ENCODE measurements around the gene ATP11A.

The ATP11A gene

GRCh38 chr13:112696001-112696868 is 6.4 kb downstream of the ATP11A start:
- peaks cover 13% of the 10 kb centered on the region; the same call in 1 of the 2 replicates for H3K27me3 ChIP-seq (ENCODE audit: insufficient read depth, low read length)
- no peak overlapping the region for H3K9ac ChIP-seq (ENCODE audit: low read depth, low read length)
- H3K36me3 ChIP-seq (ENCODE audit: insufficient read depth, low read depth, low read length), result no peaks in the 10 kb centered on the region
- H3K9me3 ChIP-seq (ENCODE audit: insufficient read depth, low read depth, low read length), result no peaks in the 10 kb centered on the region
- no peak overlapping the region for H3K27ac ChIP-seq (ENCODE audit: low read length)
- peaks cover 10% of the 10 kb centered on the region; the same call in 1 of the 2 replicates for H3K4me1 ChIP-seq (ENCODE audit: insufficient read depth, low read length)
- no peak overlapping the region for H3K4me3 ChIP-seq (ENCODE audit: low read length)

- H3K4me1 ChIP-seq (ENCODE audit: insufficient read depth, low read length), result peaks cover 10% of the 10 kb centered on the region; the same call in 1 of the 2 replicates
- H3K27ac ChIP-seq (ENCODE audit: low read length), result no peak overlapping the region
- H3K9me3 ChIP-seq (ENCODE audit: insufficient read depth, low read depth, low read length), result no peaks in the 10 kb centered on the region
- H3K4me3 ChIP-seq (ENCODE audit: low read length), result no peak overlapping the region
- H3K36me3 ChIP-seq (ENCODE audit: insufficient read depth, low read depth, low read length), result no peaks in the 10 kb centered on the region
- H3K9ac ChIP-seq (ENCODE audit: low read depth, low read length), result no peak overlapping the region
- H3K27me3 ChIP-seq (ENCODE audit: insufficient read depth, low read length), result peaks cover 6% of the 10 kb centered on the region; the same call in 1 of the 2 replicates
These were observed 7.1 kb downstream of the ATP11A start for GRCh38 chr13:112696869-112697465.

- Histone ChIP-seq H3K9ac (ENCODE audit: low read depth, low read length) (no peak overlapping the region), H3K9me3 (ENCODE audit: insufficient read depth, low read depth, low read length) (no peaks in the 10 kb centered on the region), H3K36me3 (ENCODE audit: insufficient read depth, low read depth, low read length) (no peaks in the 10 kb centered on the region), H3K4me1 (ENCODE audit: insufficient read depth, low read length) (peaks cover 11% of the 10 kb centered on the region), H3K27me3 (ENCODE audit: insufficient read depth, low read length) (no peaks in the 10 kb centered on the region), H3K27ac (ENCODE audit: low read length) (no peak overlapping the region), H3K4me3 (ENCODE audit: low read length) (no peak overlapping the region)
These were observed 8.2 kb downstream of the ATP11A start for GRCh38 chr13:112697756-112698655.

DNA sequence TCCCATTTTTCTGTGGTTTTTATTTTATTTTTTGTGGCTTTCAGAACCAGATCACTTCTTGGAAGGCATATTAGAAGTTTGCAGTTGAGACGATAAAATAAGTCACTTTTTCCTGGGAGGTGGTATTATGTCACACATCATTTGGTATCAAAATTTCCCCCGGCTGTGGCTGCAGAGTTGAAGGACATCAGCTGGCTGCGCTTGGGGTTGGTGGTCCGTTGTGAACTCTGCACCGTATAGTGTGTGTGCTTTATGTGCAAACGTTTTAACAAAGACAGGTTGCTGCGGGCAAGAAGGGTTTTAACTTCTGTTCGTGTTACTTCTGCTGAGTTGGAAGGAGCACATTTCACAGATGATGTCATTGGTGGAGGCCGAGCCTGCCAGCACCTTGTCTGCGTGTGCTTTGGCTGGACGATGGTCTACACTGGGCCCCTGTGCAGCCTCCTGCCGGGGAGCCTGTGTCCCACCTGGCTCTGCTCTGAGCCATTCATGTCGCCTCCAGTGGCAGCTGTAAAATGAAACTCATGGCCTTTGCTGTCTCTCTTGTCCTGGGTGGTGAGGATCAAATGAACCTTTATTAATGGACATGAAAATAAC is 9.6 kb downstream of the ATP11A start:
- H3K9me3 ChIP-seq (ENCODE audit: insufficient read depth, low read depth, low read length), result no peaks in the 10 kb centered on the region
- H3K27ac ChIP-seq (ENCODE audit: low read length), result no peak overlapping the region
- H3K4me3 ChIP-seq (ENCODE audit: low read length), result no peak overlapping the region
- peaks cover 22% of the 10 kb centered on the region for H3K4me1 ChIP-seq (ENCODE audit: insufficient read depth, low read length)
- H3K36me3 ChIP-seq (ENCODE audit: insufficient read depth, low read depth, low read length), result no peaks in the 10 kb centered on the region
- no peaks in the 10 kb centered on the region for H3K27me3 ChIP-seq (ENCODE audit: insufficient read depth, low read length)
- no peak overlapping the region for H3K9ac ChIP-seq (ENCODE audit: low read depth, low read length)

GRCh38 chr13:112700291-112701060 is 10.6 kb downstream of the ATP11A start:
- no peak overlapping the region for H3K4me3 ChIP-seq (ENCODE audit: low read length)
- H3K9me3 ChIP-seq (ENCODE audit: insufficient read depth, low read depth, low read length), result no peaks in the 10 kb centered on the region
- H3K4me1 ChIP-seq (ENCODE audit: insufficient read depth, low read length), result peaks cover 31% of the 10 kb centered on the region
- H3K9ac ChIP-seq (ENCODE audit: low read depth, low read length), result no peak overlapping the region
- no peak overlapping the region for H3K27ac ChIP-seq (ENCODE audit: low read length)
- no peaks in the 10 kb centered on the region for H3K36me3 ChIP-seq (ENCODE audit: insufficient read depth, low read depth, low read length)
- H3K27me3 ChIP-seq (ENCODE audit: insufficient read depth, low read length), result no peaks in the 10 kb centered on the region

- peaks cover 31% of the 10 kb centered on the region for H3K4me1 ChIP-seq (ENCODE audit: insufficient read depth, low read length)
- H3K36me3 ChIP-seq (ENCODE audit: insufficient read depth, low read depth, low read length), result no peaks in the 10 kb centered on the region
- no peaks in the 10 kb centered on the region for H3K9me3 ChIP-seq (ENCODE audit: insufficient read depth, low read depth, low read length)
- no peaks in the 10 kb centered on the region for H3K27me3 ChIP-seq (ENCODE audit: insufficient read depth, low read length)
- 0 out of 2 replicates have a peak overlapping the region, but pooled peaks have one; percentile 20 for H3K9ac ChIP-seq (ENCODE audit: low read depth, low read length)
- H3K27ac ChIP-seq (ENCODE audit: low read length), result no peak overlapping the region
- no peak overlapping the region for H3K4me3 ChIP-seq (ENCODE audit: low read length)
These were observed 12.6 kb downstream of the ATP11A start for GRCh38 chr13:112702341-112702985.

- Histone ChIP-seq H3K9ac (ENCODE audit: low read depth, low read length) (peak overlapping the region; percentile 20; the same call in 1 of the 2 replicates), H3K36me3 (ENCODE audit: insufficient read depth, low read depth, low read length) (no peaks in the 10 kb centered on the region), H3K4me1 (ENCODE audit: insufficient read depth, low read length) (peaks cover 31% of the 10 kb centered on the region), H3K27me3 (ENCODE audit: insufficient read depth, low read length) (no peaks in the 10 kb centered on the region), H3K9me3 (ENCODE audit: insufficient read depth, low read depth, low read length) (no peaks in the 10 kb centered on the region), H3K27ac (ENCODE audit: low read length) (no peak overlapping the region), H3K4me3 (ENCODE audit: low read length) (no peak overlapping the region)
These were observed 13.1 kb downstream of the ATP11A start for GRCh38 chr13:112702986-112703379.

- H3K9me3 ChIP-seq (ENCODE audit: insufficient read depth, low read depth, low read length), result no peaks in the 10 kb centered on the region
- peak overlapping the region; percentile 4 for H3K27ac ChIP-seq (ENCODE audit: low read length)
- H3K9ac ChIP-seq (ENCODE audit: low read depth, low read length), result peak overlapping the region; percentile 3; the same call in 1 of the 2 replicates
- H3K27me3 ChIP-seq (ENCODE audit: insufficient read depth, low read length), result no peaks in the 10 kb centered on the region
- H3K36me3 ChIP-seq (ENCODE audit: insufficient read depth, low read depth, low read length), result no peaks in the 10 kb centered on the region
- peaks cover 31% of the 10 kb centered on the region for H3K4me1 ChIP-seq (ENCODE audit: insufficient read depth, low read length)
- H3K4me3 ChIP-seq (ENCODE audit: low read length), result no peak overlapping the region
These were observed 13.8 kb downstream of the ATP11A start for GRCh38 chr13:112703449-112704284.

GRCh38 chr13:112704308-112705145 is 14.7 kb downstream of the ATP11A start:
- H3K9ac ChIP-seq (ENCODE audit: low read depth, low read length), result peak overlapping the region; percentile 1; the same call in 1 of the 2 replicates
- H3K4me1 ChIP-seq (ENCODE audit: insufficient read depth, low read length), result peaks cover 31% of the 10 kb centered on the region
- no peaks in the 10 kb centered on the region for H3K36me3 ChIP-seq (ENCODE audit: insufficient read depth, low read depth, low read length)
- no peak overlapping the region for H3K27ac ChIP-seq (ENCODE audit: low read length)
- no peaks in the 10 kb centered on the region for H3K9me3 ChIP-seq (ENCODE audit: insufficient read depth, low read depth, low read length)
- H3K27me3 ChIP-seq (ENCODE audit: insufficient read depth, low read length), result no peaks in the 10 kb centered on the region
- H3K4me3 ChIP-seq (ENCODE audit: low read length), result no peak overlapping the region
